ENCODE results near the gene NECTIN2.

DNA sequence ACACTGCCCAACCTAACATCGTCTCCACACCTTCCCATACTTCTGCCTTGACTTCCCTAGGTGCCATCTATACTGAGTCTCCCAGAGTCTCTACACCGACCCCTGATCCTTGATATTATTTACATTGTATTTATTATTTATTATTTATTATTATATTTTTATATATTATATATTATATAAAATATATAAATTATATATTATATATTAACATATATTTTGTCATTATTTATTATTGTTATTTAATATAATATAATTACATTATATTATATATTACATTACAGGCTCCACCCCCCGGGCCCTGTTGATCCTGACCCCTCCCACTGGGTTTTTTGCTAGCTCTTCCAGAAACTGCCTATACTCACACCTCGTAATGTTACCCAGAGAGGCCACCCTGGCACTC is 26.6 kb downstream of the NECTIN2 start:
- TF ChIP-seq HDGF (IDR thresholded peaks at IDR 0.05; ENCODE audit: borderline replicate concordance) (no peak), L3MBTL2 (conservative IDR thresholded peaks at IDR 0.05) (no peak)
